ENCODE results near the gene ADCY2. TPM values are rescaled to one million over a fixed set of nuclear protein-coding genes. Genes with fewer than 3 reads are reported as not detected.

ADCY2 gene
- total and polyA plus RNA-seq, 2 of the 13 experiments (the other 11 are each of a cell fraction or from before 2014, with no cell fraction given): not detected

DNA sequence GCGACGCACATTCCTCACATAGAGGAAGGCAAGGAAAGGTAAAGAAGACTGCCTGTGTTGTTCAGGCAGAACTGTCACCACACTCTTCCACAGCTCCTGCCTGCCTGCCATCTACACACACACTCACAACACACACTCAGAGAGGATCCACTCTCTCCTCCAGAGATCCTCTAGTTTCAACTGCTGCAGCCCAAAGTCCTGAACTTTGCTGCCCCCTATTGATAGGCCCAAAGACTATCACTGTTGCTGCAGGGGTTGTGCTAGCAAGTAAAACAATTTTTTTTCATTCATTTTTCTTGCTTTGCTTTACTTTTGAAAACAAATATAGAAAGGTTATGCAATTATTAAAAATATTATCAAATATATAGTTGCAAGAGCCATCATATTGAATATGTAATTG is 460.9 kb downstream of the ADCY2 start:
- no TSS peak for BruUV-seq (replicated peaks)
- intact Hi-C loops (cut with micrococcal nuclease; ENCODE audit: unreplicated experiment): loop anchor here (5.0 kb wide), 1 partner anchor 265 kb away; no protein-coding TSS in a partner anchor
- POLR2A ChIA-PET: no interaction called here
- in situ Hi-C loops (cut with HindIII; ENCODE audit: extremely low pct_ligation_motif_present, low pct_unique_long_range_greater_than_20kb): no loop called here
- FAIRE-seq (no peak), DNase-seq (ENCODE audit: low spot score) (peak; percentile 38), ATAC-seq (peak; percentile 91)
- Histone ChIP-seq H4K20me1 (ENCODE audit: insufficient read depth, low read length) (no peaks in the 10 kb centered on the region), H3K9ac (ENCODE audit: insufficient read depth, low read depth, low read length) (no peak overlapping the region), H3K4me3 (replicated peaks in 1 of 3; ENCODE audit: insufficient read depth in 1 of 3, low read depth in 2 of 3, low read length in 3 of 3) (no peak overlapping the region), H3K36me3 (replicated peaks in 1 of 2; ENCODE audit: control insufficient read depth in 1 of 2, insufficient read depth in 2 of 2, low read length in 2 of 2) (peaks cover 5 to 16% of the 10 kb centered on the region in 2 experiments; a peak in 4 of 5 replicates), H3K27me3 (ENCODE audit: control insufficient read depth in 1 of 2, insufficient read depth in 2 of 2, low read length in 2 of 2) (no peaks in the 10 kb centered on the region), H3K79me2 (ENCODE audit: insufficient read depth, low read length) (no peaks in the 10 kb centered on the region), H2AFZ (ENCODE audit: low read length) (no peak overlapping the region), H3K4me1 (ENCODE audit: insufficient read depth, low read length) (peaks cover 8% of the 10 kb centered on the region), H3K4me2 (ENCODE audit: low read depth, low read length) (no peak overlapping the region), H3K27ac (ENCODE audit: extremely low read length, insufficient read depth, low read length) (no peak overlapping the region), H3K9me3 (ENCODE audit: low read length) (no peaks in the 10 kb centered on the region)
- TF ChIP-seq SMC3 (IDR thresholded peaks at IDR 0.05; ENCODE audit: low read length) (peak; percentile 43; the same call in 1 of the 2 replicates), ZSCAN25 (CRISPR knock-in tag; IDR thresholded peaks at IDR 0.05) (no peak), STAG1 (CRISPR knock-in tag; IDR thresholded peaks at IDR 0.05) (peak; percentile 65), CEBPB (IDR thresholded peaks at IDR 0.05; ENCODE audit: borderline replicate concordance, low read depth, low read length) (no peak)
- TF ChIP-seq, protein P1, sequence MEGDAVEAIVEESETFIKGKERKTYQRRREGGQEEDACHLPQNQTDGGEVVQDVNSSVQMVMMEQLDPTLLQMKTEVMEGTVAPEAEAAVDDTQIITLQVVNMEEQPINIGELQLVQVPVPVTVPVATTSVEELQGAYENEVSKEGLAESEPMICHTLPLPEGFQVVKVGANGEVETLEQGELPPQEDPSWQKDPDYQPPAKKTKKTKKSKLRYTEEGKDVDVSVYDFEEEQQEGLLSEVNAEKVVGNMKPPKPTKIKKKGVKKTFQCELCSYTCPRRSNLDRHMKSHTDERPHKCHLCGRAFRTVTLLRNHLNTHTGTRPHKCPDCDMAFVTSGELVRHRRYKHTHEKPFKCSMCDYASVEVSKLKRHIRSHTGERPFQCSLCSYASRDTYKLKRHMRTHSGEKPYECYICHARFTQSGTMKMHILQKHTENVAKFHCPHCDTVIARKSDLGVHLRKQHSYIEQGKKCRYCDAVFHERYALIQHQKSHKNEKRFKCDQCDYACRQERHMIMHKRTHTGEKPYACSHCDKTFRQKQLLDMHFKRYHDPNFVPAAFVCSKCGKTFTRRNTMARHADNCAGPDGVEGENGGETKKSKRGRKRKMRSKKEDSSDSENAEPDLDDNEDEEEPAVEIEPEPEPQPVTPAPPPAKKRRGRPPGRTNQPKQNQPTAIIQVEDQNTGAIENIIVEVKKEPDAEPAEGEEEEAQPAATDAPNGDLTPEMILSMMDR (CRISPR knock-in tag; IDR thresholded peaks at IDR 0.05): peak; percentile 81
- CTCF ChIA-PET (ENCODE audit: low intra/inter-chr PET ratio, low total read pairs): no interaction called here
- 96% methylated on average over 2 of the region's 2 CpGs for WGBS (ENCODE audit: low lambda C conversion rate)

GRCh38 chr5:7857361-7857760 is 461.4 kb downstream of the ADCY2 start:
- no peak for DNase-seq (ENCODE audit: low spot score)
- Histone ChIP-seq H3K9ac (ENCODE audit: insufficient read depth, low read depth, low read length) (no peak overlapping the region), H3K4me3 (replicated peaks in 1 of 3; ENCODE audit: insufficient read depth in 1 of 3, low read depth in 2 of 3, low read length in 3 of 3) (no peak overlapping the region), H3K4me2 (ENCODE audit: low read depth, low read length) (no peak overlapping the region), H3K9me3 (ENCODE audit: low read length) (no peaks in the 10 kb centered on the region), H3K79me2 (ENCODE audit: insufficient read depth, low read length) (no peaks in the 10 kb centered on the region), H3K4me1 (ENCODE audit: insufficient read depth, low read length) (peaks cover 3% of the 10 kb centered on the region), H3K27ac (ENCODE audit: extremely low read length, insufficient read depth, low read length) (no peak overlapping the region), H4K20me1 (ENCODE audit: insufficient read depth, low read length) (no peaks in the 10 kb centered on the region), H3K27me3 (ENCODE audit: control insufficient read depth in 1 of 2, insufficient read depth in 2 of 2, low read length in 2 of 2) (no peaks in the 10 kb centered on the region), H3K36me3 (replicated peaks in 1 of 2; ENCODE audit: control insufficient read depth in 1 of 2, insufficient read depth in 2 of 2, low read length in 2 of 2) (peaks cover 6 to 19% of the 10 kb centered on the region in 2 experiments; a peak in 4 of 5 replicates), H2AFZ (ENCODE audit: low read length) (no peak overlapping the region)
- in situ Hi-C loops (cut with HindIII; ENCODE audit: extremely low pct_ligation_motif_present, low pct_unique_long_range_greater_than_20kb): no loop called here
- POLR2A ChIA-PET: no interaction called here
- no peak for FAIRE-seq
- peak; percentile 32 for ATAC-seq
- BruUV-seq (replicated peaks): no TSS peak
- intact Hi-C loops (cut with micrococcal nuclease; ENCODE audit: unreplicated experiment): loop anchor here (5.0 kb wide), 1 partner anchor 265 kb away; no protein-coding TSS in a partner anchor
- CTCF ChIA-PET (ENCODE audit: low intra/inter-chr PET ratio, low total read pairs): no interaction called here
- 81% methylated on average over 5 of the region's 5 CpGs for WGBS (ENCODE audit: low lambda C conversion rate)
- no peak for TF ChIP-seq HNRNPUL1 (IDR thresholded peaks at IDR 0.05; ENCODE audit: low read depth, low read length)
- TF ChIP-seq CEBPG (CRISPR knock-in tag; IDR thresholded peaks at IDR 0.05): no peak
- TF ChIP-seq ZNF20 (CRISPR knock-in tag; IDR thresholded peaks at IDR 0.05): no peak
